Right atrium auricular region (tissue), 2 donors: ENCODE results near the gene ENOSF1. TPM values are rescaled to one million over a fixed set of nuclear protein-coding genes. Genes with fewer than 3 reads are reported as not detected.
"Not testable (repeated sequence)": the region's sequence is repeated elsewhere in the genome, so short reads cannot be mapped to it uniquely, and the experiment has no call there.

Experiments
- DNase-seq: peaks from one replicate; pipeline ENCODE4 v3.0.0-alpha.2; 2019; ENCODE audit warnings: low spot score
- H3K27ac ChIP-seq, 2 donors: fragments of 200-600 bp; sonication (generic); 1 replicate in 1 of 2; 2 replicates in 1 of 2; pipeline ENCODE4 v1.5.1; 2016 to 2019
- H3K27me3 ChIP-seq, 2 donors: fragments of 200-600 bp; sonication (generic); one replicate each; pipeline versions ENCODE4 v1.5.1 to v1.6.0; 2017 to 2019
- H3K36me3 ChIP-seq: fragments of 200-600 bp; sonication (generic); one replicate; pipeline ENCODE4 v1.5.1; 2016
- H3K4me1 ChIP-seq, 2 donors: fragments of 200-600 bp; sonication (generic); one replicate each; pipeline versions ENCODE4 v1.5.1 to v1.6.0; 2017 to 2019
- H3K4me3 ChIP-seq, 2 donors: fragments of 200-600 bp; sonication (generic); 1 replicate in 1 of 2; 2 replicates in 1 of 2; pipeline ENCODE4 v1.5.1; 2017 to 2019; ENCODE audit warnings: mild to moderate bottlenecking in 1 of 2, moderate library complexity in 1 of 2
- H3K9me3 ChIP-seq, 2 donors: fragments of 200-600 bp; sonication (generic); one replicate each; pipeline ENCODE4 v1.5.1; 2019
- CTCF ChIP-seq, 2 donors: fragments of 200-600 bp; sonication (generic); IDR thresholded peaks; one replicate each; pipeline ENCODE4 v1.5.1; 2019; ENCODE audit warnings: antibody characterized with exemption in 2 of 2
- total RNA-seq, 2 donors: library from RNA; depleted of rRNA; stranded (reverse); fragments of >200 nt; gene quantifications; one replicate each; pipeline ENCODE4 v1.1.0, GENCODE V29; 2016

Gene ENOSF1
- total RNA-seq, 2 donors from 2014 or later = 13.7 to 24.4 TPM

GRCh38 chr18:744832-745597 is 32.6 kb upstream of the ENOSF1 start:
- Histone ChIP-seq H3K4me3 (no peak overlapping the region), H3K27me3 (no peaks in the 10 kb centered on the region), H3K36me3 (peaks cover 39% of the 10 kb centered on the region), H3K9me3 (no peaks in the 10 kb centered on the region), H3K27ac (no peak overlapping the region), H3K4me1 (no peaks in the 10 kb centered on the region)
- DNase-seq = no peak
- TF ChIP-seq CTCF (IDR thresholded peaks at IDR 0.05) = no peak

- Histone ChIP-seq H3K9me3 (no peaks in the 10 kb centered on the region), H3K36me3 (peaks cover 37% of the 10 kb centered on the region), H3K4me3 (no peak overlapping the region), H3K27me3 (no peaks in the 10 kb centered on the region), H3K4me1 (no peaks in the 10 kb centered on the region), H3K27ac (no peak overlapping the region)
- DNase-seq = no peak
- peak; percentile 66 to 83 for TF ChIP-seq CTCF (IDR thresholded peaks at IDR 0.05)
Observed at GRCh38 chr18:741931-742512, 29.6 kb upstream of the ENOSF1 start.

- Histone ChIP-seq H3K4me1 (no peaks in the 10 kb centered on the region), H3K9me3 (no peaks in the 10 kb centered on the region), H3K27ac (no peak overlapping the region), H3K36me3 (peaks cover 28% of the 10 kb centered on the region), H3K4me3 (no peak overlapping the region), H3K27me3 (no peaks in the 10 kb centered on the region)
- no peak for TF ChIP-seq CTCF (IDR thresholded peaks at IDR 0.05)
- no peak for DNase-seq
Observed at GRCh38 chr18:732371-732770, 19.9 kb upstream of the ENOSF1 start.

- Histone ChIP-seq H3K4me1 (no peaks in the 10 kb centered on the region), H3K9me3 (no peaks in the 10 kb centered on the region), H3K36me3 (peaks cover 19% of the 10 kb centered on the region), H3K4me3 (no peak overlapping the region), H3K27me3 (no peaks in the 10 kb centered on the region), H3K27ac (no peak overlapping the region)
- no peak for TF ChIP-seq CTCF (IDR thresholded peaks at IDR 0.05)
- DNase-seq = no peak
Observed at GRCh38 chr18:731185-731584, 18.8 kb upstream of the ENOSF1 start.

- no peaks in the 10 kb centered on the region for H3K27me3 ChIP-seq
- no peak for DNase-seq
- no peaks in the 10 kb centered on the region for H3K4me1 ChIP-seq
- no peak for TF ChIP-seq CTCF (IDR thresholded peaks at IDR 0.05)
- H3K9me3 ChIP-seq = no peaks in the 10 kb centered on the region
- H3K27ac ChIP-seq = no peak overlapping the region
- peaks cover 14% of the 10 kb centered on the region for H3K36me3 ChIP-seq
- H3K4me3 ChIP-seq = no peak overlapping the region
Observed at GRCh38 chr18:730692-731091, 18.3 kb upstream of the ENOSF1 start.

GRCh38 chr18:730120-730519 is 17.7 kb upstream of the ENOSF1 start:
- not testable (repeated sequence) for DNase-seq, H3K9me3 ChIP-seq, H3K27ac ChIP-seq, H3K4me3 ChIP-seq, H3K4me1 ChIP-seq, H3K27me3 ChIP-seq
- peaks cover 11% of the 10 kb centered on the region for H3K36me3 ChIP-seq
